Astrocyte (in vitro differentiated cells and primary cell): ENCODE measurements around the gene PML. TPM values are rescaled to one million over a fixed set of nuclear protein-coding genes. Genes with fewer than 3 reads are reported as not detected.
A peak's percentile ranks its signal among the peaks of the same experiment; 100 is the strongest.

Experiments
- DNase-seq: peaks from one replicate; pipeline ENCODE4 v3.0.0-alpha.2; 2010; ENCODE audit warnings: low read depth
- FAIRE-seq: peaks from 2 replicates; lab custom pipeline; 2011; peaks lifted over from hg19 to GRCh38; lab: Jason Lieb, UNC
- H2AFZ ChIP-seq: 2 replicates; pipeline ENCODE4 v1.6.0; 2012; ENCODE audit warnings: low read depth, low read length, inconsistent platforms
- H3K27ac ChIP-seq: 2 replicates; pipeline ENCODE4 v1.5.1; 2011; ENCODE audit warnings: low read depth, low read length, inconsistent platforms
- H3K27me3 ChIP-seq: 2 replicates; pipeline ENCODE4 v1.6.0; 2011; ENCODE audit warnings: low read length, inconsistent platforms; ENCODE audit not compliant: insufficient read depth
- H3K36me3 ChIP-seq: 2 replicates; pipeline ENCODE4 v1.5.1; 2011; ENCODE audit warnings: low read length, inconsistent platforms; ENCODE audit not compliant: insufficient read depth
- H3K4me1 ChIP-seq: 2 replicates; pipeline ENCODE4 v1.5.1; 2011; ENCODE audit warnings: low read length, inconsistent platforms; ENCODE audit not compliant: insufficient read depth
- H3K4me2 ChIP-seq: 2 replicates; pipeline ENCODE4 v1.6.0; 2012; ENCODE audit warnings: low read length, inconsistent platforms
- H3K4me3 ChIP-seq: 2 replicates; pipeline ENCODE4 v1.5.1; 2011; ENCODE audit warnings: low read depth, mild to moderate bottlenecking, low read length, inconsistent platforms; ENCODE audit not compliant: insufficient read depth
- H3K79me2 ChIP-seq: 2 replicates; pipeline ENCODE4 v1.6.0; 2012; ENCODE audit warnings: mild to moderate bottlenecking, low read length, inconsistent platforms; ENCODE audit not compliant: insufficient read depth
- H3K9ac ChIP-seq: 2 replicates; pipeline ENCODE4 v1.6.0; 2012; ENCODE audit warnings: mild to moderate bottlenecking, low read length, inconsistent platforms
- H3K9me3 ChIP-seq: 2 replicates; pipeline ENCODE4 v1.5.1; 2012; ENCODE audit warnings: low read depth, mild to moderate bottlenecking, low read length, inconsistent platforms; ENCODE audit not compliant: insufficient read depth
- H4K20me1 ChIP-seq: 2 replicates; pipeline ENCODE4 v1.6.0; 2012; ENCODE audit warnings: low read length, inconsistent platforms; ENCODE audit not compliant: insufficient read depth
- H3K27ac Mint-ChIP-seq: one replicate; pipeline ENCODE4 v1.8.0; 2021; ENCODE audit warnings: mild to moderate bottlenecking, mixed read lengths; ENCODE audit not compliant: unreplicated experiment
- H3K27me3 Mint-ChIP-seq: one replicate; pipeline ENCODE4 v1.8.0; 2021; ENCODE audit warnings: low read depth, mixed read lengths; ENCODE audit not compliant: unreplicated experiment
- H3K36me3 Mint-ChIP-seq: one replicate; pipeline ENCODE4 v1.8.0; 2021; ENCODE audit warnings: low read depth, mixed read lengths; ENCODE audit not compliant: unreplicated experiment
- H3K4me1 Mint-ChIP-seq: one replicate; pipeline ENCODE4 v1.8.0; 2021; ENCODE audit warnings: low read depth, mixed read lengths; ENCODE audit not compliant: unreplicated experiment
- H3K4me3 Mint-ChIP-seq: one replicate; pipeline ENCODE4 v1.8.0; 2021; ENCODE audit warnings: mild to moderate bottlenecking, moderate library complexity, mixed read lengths; ENCODE audit not compliant: unreplicated experiment
- H3K9me3 Mint-ChIP-seq: one replicate; pipeline ENCODE4 v1.8.0; 2021; ENCODE audit warnings: mild to moderate bottlenecking, mixed read lengths; ENCODE audit not compliant: unreplicated experiment
- EZH2 ChIP-seq: IDR thresholded peaks from 2 replicates; pipeline ENCODE4 v1.6.1; 2012; ENCODE audit warnings: mild to moderate bottlenecking, low read length, inconsistent platforms; ENCODE audit not compliant: insufficient read depth
- total RNA-seq: library from RNA; stranded (reverse); gene quantifications from 2 replicates; pipeline ENCODE4 v1.2.1, GENCODE V29; 2021
- TF ChIP-seq, protein P1 (sequence below): IDR thresholded peaks from 2 replicates; pipeline ENCODE4 v1.5.1; 2011; ENCODE audit warnings: low read depth, mild to moderate bottlenecking, inconsistent platforms, low read length, moderate library complexity; ENCODE audit not compliant: insufficient read depth

Gene PML
- total RNA-seq, 1 donor from 2014 or later, result 116 TPM

DNA sequence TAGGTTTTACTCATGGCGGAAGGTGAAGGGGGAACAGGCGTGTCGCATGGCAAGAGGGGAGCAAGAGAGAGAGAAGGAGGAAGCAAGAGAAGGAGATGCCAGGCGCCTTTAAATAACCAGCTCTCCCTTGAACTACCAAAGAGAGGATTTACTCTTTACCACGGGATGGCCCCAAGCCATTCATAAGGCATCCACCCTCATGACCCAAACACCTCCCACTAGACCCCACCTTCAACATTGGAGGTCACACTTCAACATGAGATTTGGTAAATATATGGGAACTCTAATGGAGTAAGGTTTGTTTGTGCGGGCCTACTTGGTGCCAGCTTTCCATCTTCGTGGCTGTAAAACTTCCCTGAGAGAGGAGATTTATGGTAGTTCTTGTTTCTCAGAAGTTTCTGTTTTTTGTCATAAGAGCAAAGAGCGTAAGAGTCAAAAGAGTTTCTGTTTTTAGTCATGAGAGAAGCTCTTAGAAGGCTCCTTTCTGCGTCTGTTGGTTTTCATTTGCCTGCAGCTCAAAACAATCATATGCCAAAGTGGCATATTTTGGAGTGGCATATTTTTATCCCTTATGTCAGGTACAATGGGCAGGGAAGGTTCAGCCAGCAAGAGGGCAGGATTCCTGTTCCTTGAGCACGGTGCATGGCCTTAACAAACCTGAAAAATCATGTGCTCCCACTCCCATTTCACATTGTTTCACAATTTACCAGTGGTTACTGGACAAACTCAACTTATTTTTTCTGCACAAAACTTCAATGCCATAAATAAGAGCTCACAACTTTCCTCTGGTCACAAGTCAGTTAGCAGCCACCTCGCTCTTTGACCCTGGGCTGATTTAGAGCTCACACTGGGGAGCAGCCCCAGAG is 12.5 kb downstream of the PML start:
- FAIRE-seq (no peak), DNase-seq (no peak)
- Mint-ChIP-seq H3K4me1 (peaks cover 39% of the 10 kb centered on the region), H3K36me3 (peaks cover 34% of the 10 kb centered on the region), H3K4me3 (no peak overlapping the region), H3K27ac (no peak overlapping the region), H3K9me3 (no peaks in the 10 kb centered on the region), H3K27me3 (no peaks in the 10 kb centered on the region)
- Histone ChIP-seq H3K9ac (no peak overlapping the region), H3K9me3 (no peaks in the 10 kb centered on the region), H3K4me2 (no peak overlapping the region), H3K79me2 (peaks cover 84% of the 10 kb centered on the region), H3K4me1 (no peaks in the 10 kb centered on the region), H3K4me3 (no peak overlapping the region), H3K36me3 (peaks cover 8% of the 10 kb centered on the region), H4K20me1 (peaks cover 71% of the 10 kb centered on the region), H3K27ac (no peak overlapping the region), H3K27me3 (no peaks in the 10 kb centered on the region), H2AFZ (no peak overlapping the region)
- TF ChIP-seq, protein P1, sequence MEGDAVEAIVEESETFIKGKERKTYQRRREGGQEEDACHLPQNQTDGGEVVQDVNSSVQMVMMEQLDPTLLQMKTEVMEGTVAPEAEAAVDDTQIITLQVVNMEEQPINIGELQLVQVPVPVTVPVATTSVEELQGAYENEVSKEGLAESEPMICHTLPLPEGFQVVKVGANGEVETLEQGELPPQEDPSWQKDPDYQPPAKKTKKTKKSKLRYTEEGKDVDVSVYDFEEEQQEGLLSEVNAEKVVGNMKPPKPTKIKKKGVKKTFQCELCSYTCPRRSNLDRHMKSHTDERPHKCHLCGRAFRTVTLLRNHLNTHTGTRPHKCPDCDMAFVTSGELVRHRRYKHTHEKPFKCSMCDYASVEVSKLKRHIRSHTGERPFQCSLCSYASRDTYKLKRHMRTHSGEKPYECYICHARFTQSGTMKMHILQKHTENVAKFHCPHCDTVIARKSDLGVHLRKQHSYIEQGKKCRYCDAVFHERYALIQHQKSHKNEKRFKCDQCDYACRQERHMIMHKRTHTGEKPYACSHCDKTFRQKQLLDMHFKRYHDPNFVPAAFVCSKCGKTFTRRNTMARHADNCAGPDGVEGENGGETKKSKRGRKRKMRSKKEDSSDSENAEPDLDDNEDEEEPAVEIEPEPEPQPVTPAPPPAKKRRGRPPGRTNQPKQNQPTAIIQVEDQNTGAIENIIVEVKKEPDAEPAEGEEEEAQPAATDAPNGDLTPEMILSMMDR, result no peak
- no peak for TF ChIP-seq EZH2

DNA sequence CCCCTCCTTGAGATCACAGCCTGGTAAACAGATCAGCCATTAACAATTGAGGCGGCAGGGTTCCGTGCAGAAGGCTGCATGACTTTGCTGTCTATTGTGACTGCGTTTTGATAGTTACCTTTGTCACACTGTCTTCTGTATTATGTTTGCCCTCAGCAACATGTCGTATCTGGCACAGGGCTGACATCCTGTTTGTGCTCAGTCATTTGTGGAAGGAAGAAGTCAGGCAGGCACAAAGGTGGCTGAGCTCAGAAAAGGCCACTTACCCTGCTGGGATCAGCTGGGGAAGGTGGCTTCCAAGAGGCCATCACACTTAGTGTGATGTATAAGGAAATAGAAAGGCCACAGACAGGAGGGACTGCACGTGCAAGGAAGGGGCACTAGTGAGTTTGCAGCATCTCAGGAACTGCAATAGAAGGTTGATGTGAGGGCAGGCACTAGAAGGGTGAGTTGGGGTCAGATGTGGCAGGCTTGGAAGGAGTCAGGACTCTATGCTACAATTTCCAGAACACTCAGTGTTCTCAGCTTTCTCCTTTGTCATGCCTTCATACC is 13.4 kb downstream of the PML start:
- Mint-ChIP-seq H3K27ac (no peak overlapping the region), H3K4me1 (peaks cover 43% of the 10 kb centered on the region), H3K36me3 (peaks cover 37% of the 10 kb centered on the region), H3K4me3 (peak overlapping the region; percentile 57), H3K27me3 (no peaks in the 10 kb centered on the region), H3K9me3 (no peaks in the 10 kb centered on the region)
- Histone ChIP-seq H3K79me2 (peaks cover 82% of the 10 kb centered on the region), H3K4me2 (no peak overlapping the region), H4K20me1 (peaks cover 74% of the 10 kb centered on the region), H3K4me3 (no peak overlapping the region), H3K36me3 (peaks cover 8% of the 10 kb centered on the region), H2AFZ (no peak overlapping the region), H3K27me3 (no peaks in the 10 kb centered on the region), H3K4me1 (no peaks in the 10 kb centered on the region), H3K9ac (no peak overlapping the region), H3K27ac (no peak overlapping the region), H3K9me3 (no peaks in the 10 kb centered on the region)
- FAIRE-seq (no peak), DNase-seq (no peak)
- TF ChIP-seq EZH2, result no peak
- TF ChIP-seq, protein P1, result no peak

DNA sequence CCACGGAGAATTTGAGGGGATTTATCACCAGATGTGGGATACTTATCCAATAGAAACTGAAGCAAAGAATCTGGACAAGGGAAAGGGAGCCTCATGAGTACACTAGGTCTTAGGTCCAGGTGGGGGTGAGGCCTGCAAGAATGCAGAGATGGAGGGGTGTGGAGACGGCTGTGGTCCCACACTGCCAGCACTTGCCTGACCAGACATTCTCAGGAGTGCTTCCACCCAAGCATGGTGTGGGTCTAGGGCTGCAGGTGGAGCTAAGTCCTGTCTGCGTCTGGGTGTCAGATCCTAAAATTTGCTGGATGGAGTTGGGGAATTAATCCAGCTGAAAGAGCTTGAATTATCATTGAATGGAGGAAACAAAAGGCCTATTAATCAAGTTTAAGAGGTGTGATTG is 14.4 kb downstream of the PML start:
- Mint-ChIP-seq H3K27me3 (no peaks in the 10 kb centered on the region), H3K9me3 (peaks cover under 1% of the 10 kb centered on the region), H3K4me3 (peak overlapping the region; percentile 20), H3K4me1 (peaks cover 47% of the 10 kb centered on the region), H3K36me3 (peaks cover 32% of the 10 kb centered on the region), H3K27ac (no peak overlapping the region)
- Histone ChIP-seq H4K20me1 (peaks cover 78% of the 10 kb centered on the region), H3K4me2 (no peak overlapping the region), H3K4me1 (no peaks in the 10 kb centered on the region), H3K27ac (no peak overlapping the region), H3K9ac (no peak overlapping the region), H3K4me3 (no peak overlapping the region), H3K27me3 (no peaks in the 10 kb centered on the region), H3K9me3 (no peaks in the 10 kb centered on the region), H3K36me3 (peaks cover 8% of the 10 kb centered on the region), H2AFZ (no peak overlapping the region), H3K79me2 (peaks cover 84% of the 10 kb centered on the region)
- DNase-seq (no peak), FAIRE-seq (no peak)
- TF ChIP-seq, protein P1, result no peak
- no peak for TF ChIP-seq EZH2
